Measurements from ENCODE around the gene ECI2. TPM values are rescaled to one million over a fixed set of nuclear protein-coding genes. Genes with fewer than 3 reads are reported as not detected.

ECI2 gene
- total RNA-seq, 1 donor from 2014 or later = 18.7 TPM

GRCh38 chr6:4162370-4162769 lies 27.0 kb upstream of the ECI2 start:
- DNase-seq = no peak
- peaks cover 2% of the 10 kb centered on the region for H3K9me3 Mint-ChIP-seq (ENCODE audit: unreplicated experiment)
- no peaks in the 10 kb centered on the region for H3K27me3 Mint-ChIP-seq (ENCODE audit: unreplicated experiment)
- no peak overlapping the region for H3K27ac Mint-ChIP-seq (ENCODE audit: unreplicated experiment)
- H3K4me3 Mint-ChIP-seq (ENCODE audit: unreplicated experiment) = no peak overlapping the region
- H3K4me1 Mint-ChIP-seq (ENCODE audit: low read depth, unreplicated experiment) = peaks cover 11% of the 10 kb centered on the region
- no peaks in the 10 kb centered on the region for H3K36me3 Mint-ChIP-seq (ENCODE audit: unreplicated experiment)
- no peak for TF ChIP-seq CTCF (IDR thresholded peaks at IDR 0.05; ENCODE audit: partially characterized antibody, unreplicated experiment)

- Mint-ChIP-seq H3K9me3 (ENCODE audit: unreplicated experiment) (peaks cover 7% of the 10 kb centered on the region), H3K4me1 (ENCODE audit: low read depth, unreplicated experiment) (peaks cover 13% of the 10 kb centered on the region), H3K27ac (ENCODE audit: unreplicated experiment) (no peak overlapping the region), H3K27me3 (ENCODE audit: unreplicated experiment) (no peaks in the 10 kb centered on the region), H3K4me3 (ENCODE audit: unreplicated experiment) (no peak overlapping the region), H3K36me3 (ENCODE audit: unreplicated experiment) (no peaks in the 10 kb centered on the region)
- TF ChIP-seq CTCF (IDR thresholded peaks at IDR 0.05; ENCODE audit: partially characterized antibody, unreplicated experiment) = no peak
- DNase-seq = no peak
These were observed 24.1 kb upstream of the ECI2 start for GRCh38 chr6:4159491-4159890.

GRCh38 chr6:4157506-4157905 lies 22.1 kb upstream of the ECI2 start:
- Mint-ChIP-seq H3K27ac (ENCODE audit: unreplicated experiment) (peak overlapping the region; percentile 41), H3K4me1 (ENCODE audit: low read depth, unreplicated experiment) (peaks cover 13% of the 10 kb centered on the region), H3K36me3 (ENCODE audit: unreplicated experiment) (no peaks in the 10 kb centered on the region), H3K4me3 (ENCODE audit: unreplicated experiment) (no peak overlapping the region), H3K9me3 (ENCODE audit: unreplicated experiment) (peaks cover 7% of the 10 kb centered on the region), H3K27me3 (ENCODE audit: unreplicated experiment) (no peaks in the 10 kb centered on the region)
- no peak for TF ChIP-seq CTCF (IDR thresholded peaks at IDR 0.05; ENCODE audit: partially characterized antibody, unreplicated experiment)
- DNase-seq = peak; percentile 32

GRCh38 chr6:4155848-4156466 lies 20.6 kb upstream of the ECI2 start:
- no peak overlapping the region for H3K4me3 Mint-ChIP-seq (ENCODE audit: unreplicated experiment)
- H3K36me3 Mint-ChIP-seq (ENCODE audit: unreplicated experiment) = no peaks in the 10 kb centered on the region
- H3K27me3 Mint-ChIP-seq (ENCODE audit: unreplicated experiment) = no peaks in the 10 kb centered on the region
- TF ChIP-seq CTCF (IDR thresholded peaks at IDR 0.05; ENCODE audit: partially characterized antibody, unreplicated experiment) = peak; percentile 95
- peaks cover 13% of the 10 kb centered on the region for H3K4me1 Mint-ChIP-seq (ENCODE audit: low read depth, unreplicated experiment)
- DNase-seq = peak; percentile 67
- H3K27ac Mint-ChIP-seq (ENCODE audit: unreplicated experiment) = no peak overlapping the region
- peaks cover 7% of the 10 kb centered on the region for H3K9me3 Mint-ChIP-seq (ENCODE audit: unreplicated experiment)

- H3K36me3 Mint-ChIP-seq (ENCODE audit: unreplicated experiment) = no peaks in the 10 kb centered on the region
- peaks cover 7% of the 10 kb centered on the region for H3K9me3 Mint-ChIP-seq (ENCODE audit: unreplicated experiment)
- H3K4me3 Mint-ChIP-seq (ENCODE audit: unreplicated experiment) = no peak overlapping the region
- no peak for DNase-seq
- no peaks in the 10 kb centered on the region for H3K27me3 Mint-ChIP-seq (ENCODE audit: unreplicated experiment)
- TF ChIP-seq CTCF (IDR thresholded peaks at IDR 0.05; ENCODE audit: partially characterized antibody, unreplicated experiment) = no peak
- H3K4me1 Mint-ChIP-seq (ENCODE audit: low read depth, unreplicated experiment) = peaks cover 12% of the 10 kb centered on the region
- H3K27ac Mint-ChIP-seq (ENCODE audit: unreplicated experiment) = no peak overlapping the region
These were observed 18.2 kb upstream of the ECI2 start for GRCh38 chr6:4153514-4153985.
